ENCODE measurements around the gene RALA.

- no peak for TF ChIP-seq CTCF (IDR thresholded peaks at IDR 0.05; ENCODE audit: low read length)
- no peak for TF ChIP-seq EZH2 (IDR thresholded peaks at IDR 0.05; ENCODE audit: borderline replicate concordance, low read length)
These were observed 76.8 kb downstream of the RALA start for GRCh38 chr7:39700165-39700564.
